Omental fat pad (tissue), 4 donors: ENCODE data around the gene WDFY2. TPM values are rescaled to one million over a fixed set of nuclear protein-coding genes. Genes with fewer than 3 reads are reported as not detected.

Experiments
- ATAC-seq: fragments of 150-250 bp; one replicate; pipeline ENCODE4 v1.9.1; 2016; ENCODE audit warnings: mild to moderate bottlenecking, moderate library complexity; ENCODE audit not compliant: low FRiP score
- DNase-seq: peaks from one replicate; pipeline ENCODE4 v3.0.0-alpha.2; 2019; ENCODE audit warnings: low spot score
- total RNA-seq, 4 donors: library from RNA; depleted of rRNA; stranded (reverse); fragments of >200 nt; gene quantifications; one replicate each; pipeline ENCODE4 v1.1.0, GENCODE V29; 2016
- TF ChIP-seq, protein P1 (sequence below), 3 donors: fragments of 450-650 bp; IDR thresholded peaks; one replicate each; pipeline ENCODE4 v1.5.1; 2016 to 2017; ENCODE audit warnings: antibody characterized with exemption in 3 of 3, mild to moderate bottlenecking in 3 of 3, moderate library complexity in 2 of 3

The WDFY2 gene
- total RNA-seq, 4 donors from 2014 or later: 13.3 to 26.6 (median 15.8) TPM

DNA sequence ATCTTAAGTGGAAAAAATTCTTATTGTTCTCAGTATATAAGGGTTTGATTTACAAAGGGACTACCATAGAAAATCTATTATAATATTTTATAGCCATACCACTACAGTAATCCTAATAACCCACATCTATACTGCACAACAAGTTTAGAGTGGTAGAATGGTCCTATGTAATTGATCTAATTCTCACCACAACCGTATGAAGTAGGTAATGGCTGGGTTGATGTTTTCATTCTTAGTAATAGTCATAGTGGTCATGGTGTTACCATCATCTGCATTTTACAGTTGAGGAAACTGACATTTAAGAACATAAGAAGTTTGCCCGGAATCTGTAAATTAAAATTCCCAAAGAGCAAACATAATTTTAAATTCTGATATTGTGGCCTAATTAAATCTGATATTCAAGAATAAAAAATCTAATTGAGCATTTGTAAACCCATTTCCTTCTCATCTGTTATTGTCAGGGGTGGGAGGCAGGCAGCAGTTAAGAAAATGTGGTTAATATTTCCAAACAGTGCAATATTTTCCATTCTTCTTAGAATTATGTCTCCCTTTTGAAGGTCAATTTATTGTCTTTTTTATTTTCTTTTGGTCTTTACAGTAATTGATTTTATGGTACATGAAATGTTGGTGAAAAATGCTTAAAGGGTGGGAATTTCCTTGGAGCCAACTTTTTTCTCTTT lies 154.1 kb downstream of the WDFY2 start:
- ATAC-seq (no peak), DNase-seq (no peak)
- TF ChIP-seq, protein P1, sequence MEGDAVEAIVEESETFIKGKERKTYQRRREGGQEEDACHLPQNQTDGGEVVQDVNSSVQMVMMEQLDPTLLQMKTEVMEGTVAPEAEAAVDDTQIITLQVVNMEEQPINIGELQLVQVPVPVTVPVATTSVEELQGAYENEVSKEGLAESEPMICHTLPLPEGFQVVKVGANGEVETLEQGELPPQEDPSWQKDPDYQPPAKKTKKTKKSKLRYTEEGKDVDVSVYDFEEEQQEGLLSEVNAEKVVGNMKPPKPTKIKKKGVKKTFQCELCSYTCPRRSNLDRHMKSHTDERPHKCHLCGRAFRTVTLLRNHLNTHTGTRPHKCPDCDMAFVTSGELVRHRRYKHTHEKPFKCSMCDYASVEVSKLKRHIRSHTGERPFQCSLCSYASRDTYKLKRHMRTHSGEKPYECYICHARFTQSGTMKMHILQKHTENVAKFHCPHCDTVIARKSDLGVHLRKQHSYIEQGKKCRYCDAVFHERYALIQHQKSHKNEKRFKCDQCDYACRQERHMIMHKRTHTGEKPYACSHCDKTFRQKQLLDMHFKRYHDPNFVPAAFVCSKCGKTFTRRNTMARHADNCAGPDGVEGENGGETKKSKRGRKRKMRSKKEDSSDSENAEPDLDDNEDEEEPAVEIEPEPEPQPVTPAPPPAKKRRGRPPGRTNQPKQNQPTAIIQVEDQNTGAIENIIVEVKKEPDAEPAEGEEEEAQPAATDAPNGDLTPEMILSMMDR (IDR thresholded peaks at IDR 0.05): no peak

DNA sequence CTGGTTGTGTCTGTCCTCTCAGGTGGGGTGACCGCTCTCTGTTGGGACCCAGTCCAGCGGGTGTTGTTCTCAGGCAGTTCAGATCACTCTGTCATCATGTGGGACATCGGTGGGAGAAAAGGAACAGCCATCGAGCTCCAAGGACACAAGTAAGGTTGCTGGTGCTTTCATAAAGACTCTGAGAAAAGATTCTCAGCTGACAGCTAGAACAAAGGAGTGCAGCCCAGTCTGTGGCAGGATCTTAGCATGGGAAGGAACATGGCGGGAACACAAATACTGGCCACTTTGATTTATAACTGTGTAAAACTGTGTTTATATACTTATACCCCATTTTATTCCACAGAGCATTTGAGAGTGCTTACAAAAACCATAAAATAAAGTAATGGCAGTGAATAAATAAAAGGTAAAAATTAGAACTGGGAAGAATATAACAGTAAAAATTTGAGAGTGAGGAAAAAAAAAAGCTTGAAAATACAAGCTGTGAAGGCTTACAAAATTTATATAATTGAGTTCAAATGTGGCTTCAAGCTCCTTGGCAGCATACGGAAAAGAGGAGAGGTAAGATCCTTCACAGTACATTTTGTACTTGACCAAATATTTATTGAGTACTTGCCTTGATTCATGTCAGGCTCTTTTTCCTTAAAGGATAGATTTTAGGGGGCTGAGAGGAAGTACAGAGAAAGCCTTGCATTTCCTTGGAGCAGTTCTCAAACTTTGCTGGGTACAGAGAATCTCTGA lies 154.9 kb downstream of the WDFY2 start:
- TF ChIP-seq, protein P1 (IDR thresholded peaks at IDR 0.05): no peak
- DNase-seq (no peak), ATAC-seq (peak; percentile 8)

DNA sequence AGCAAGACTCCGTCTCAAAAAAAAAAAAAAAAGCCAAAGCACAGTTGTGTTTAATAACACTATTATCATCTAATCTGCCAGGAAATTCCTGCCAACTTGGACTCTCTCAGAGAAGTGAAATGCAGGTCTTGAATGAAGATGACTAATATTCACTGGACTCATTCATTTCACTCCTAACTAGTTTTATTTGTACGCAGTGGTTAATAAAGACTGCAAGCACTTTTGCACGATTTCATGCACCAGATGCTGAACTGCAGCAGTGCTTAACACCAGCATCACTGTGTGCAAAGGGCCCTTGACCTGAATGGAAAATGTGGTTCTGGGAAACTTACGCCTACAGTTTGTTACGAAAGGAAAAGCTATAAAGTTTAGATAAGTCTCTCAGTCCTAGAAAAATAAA lies 156.4 kb downstream of the WDFY2 start:
- ATAC-seq (peak; percentile 41), DNase-seq (no peak)
- TF ChIP-seq, protein P1 (IDR thresholded peaks at IDR 0.05): no peak

DNA sequence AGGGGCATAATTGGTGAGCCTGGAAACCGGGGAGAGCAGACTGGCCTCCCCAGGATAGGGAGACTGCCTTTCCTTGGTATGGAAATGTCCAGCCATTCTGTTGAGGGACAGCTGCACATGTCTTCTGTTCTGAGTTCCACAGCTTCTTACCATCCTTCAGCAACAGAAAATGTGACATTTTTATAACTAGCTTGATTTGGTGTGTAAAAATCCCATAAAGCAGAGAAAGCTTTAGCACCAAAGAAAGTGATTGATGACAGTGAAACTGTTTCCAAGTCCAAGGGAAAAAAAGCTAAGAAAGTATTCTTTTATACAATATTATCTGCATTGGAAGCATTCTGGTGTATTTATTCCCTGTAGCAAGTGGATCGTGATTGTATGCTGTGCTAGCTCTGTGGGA lies 157.8 kb downstream of the WDFY2 start:
- TF ChIP-seq, protein P1 (IDR thresholded peaks at IDR 0.05): no peak
- no peak for ATAC-seq
- DNase-seq: no peak

DNA sequence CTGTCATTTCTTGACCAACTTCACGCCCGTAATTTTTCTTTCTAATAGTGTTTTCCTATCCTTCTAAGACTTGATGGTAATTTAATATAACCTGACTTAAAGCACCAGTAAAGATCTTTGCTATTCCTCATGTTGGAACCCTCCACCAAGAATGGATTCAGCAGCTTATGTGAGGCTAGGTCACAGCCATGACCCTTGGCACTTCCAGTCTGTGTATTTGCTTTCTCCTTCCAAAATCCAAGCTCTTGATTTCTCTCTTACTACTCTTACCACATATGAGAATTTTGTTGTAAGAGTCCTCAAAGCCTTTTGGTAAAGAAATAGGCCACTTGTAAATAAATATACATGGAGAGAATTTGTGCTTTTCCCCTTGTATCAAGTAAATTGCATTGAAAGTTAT lies 158.3 kb downstream of the WDFY2 start:
- no peak for ATAC-seq
- TF ChIP-seq, protein P1 (IDR thresholded peaks at IDR 0.05): no peak
- DNase-seq: no peak

DNA sequence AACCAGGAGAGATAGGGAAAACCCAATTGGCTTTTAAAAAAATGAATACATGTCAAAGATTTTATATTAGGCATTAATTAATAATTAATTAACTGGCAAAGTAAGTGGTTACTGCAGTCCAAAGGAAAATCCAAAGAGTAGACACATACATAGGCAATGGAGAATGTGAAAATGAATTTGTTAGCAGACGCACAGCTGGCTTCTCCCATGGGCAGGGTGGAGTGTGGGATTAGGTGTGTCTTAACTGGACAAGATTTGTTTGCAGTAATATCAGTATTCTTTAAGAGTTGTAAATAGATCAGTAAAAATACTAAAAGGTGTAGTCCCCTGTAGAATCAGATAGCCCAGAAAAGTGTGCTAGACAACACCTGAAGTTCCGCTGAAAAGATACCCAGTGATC lies 161.0 kb downstream of the WDFY2 start:
- TF ChIP-seq, protein P1 (IDR thresholded peaks at IDR 0.05): no peak
- no peak for ATAC-seq
- no peak for DNase-seq

DNA sequence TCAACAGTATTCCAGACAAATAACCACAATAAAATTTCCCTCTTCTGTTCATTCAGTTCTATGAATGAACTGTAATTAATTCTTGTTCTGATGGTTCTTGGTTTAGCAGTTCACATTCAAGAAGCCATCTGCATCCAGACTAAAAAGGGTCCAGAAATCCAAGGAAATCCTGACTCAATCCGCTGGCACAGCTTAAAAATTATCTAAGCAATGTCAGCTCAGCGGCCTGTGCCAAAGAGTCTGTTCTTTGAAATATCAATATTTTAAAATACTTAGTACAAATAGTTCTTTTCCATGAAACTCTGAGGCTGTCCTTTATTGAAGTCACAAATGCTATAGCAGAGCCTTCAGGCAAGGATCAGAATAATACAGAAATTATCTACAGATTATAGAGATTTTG lies 162.5 kb downstream of the WDFY2 start:
- ATAC-seq (no peak), DNase-seq (no peak)
- TF ChIP-seq, protein P1 (IDR thresholded peaks at IDR 0.05): no peak
